HS-27A (cell line): ENCODE data around the gene UNC13A.

ENCODE experiments used
- DNase-seq: peaks from one replicate; pipeline ENCODE4 v3.0.0-alpha.2; 2012; ENCODE audit warnings: low read depth, missing footprints

Gene UNC13A

GRCh38 chr19:17626456-17627015, 61.6 kb downstream of the UNC13A start:
- DNase-seq: no peak

- DNase-seq: no peak
Observed at GRCh38 chr19:17625980-17626379, 62.2 kb downstream of the UNC13A start.

GRCh38 chr19:17625043-17625442, 63.1 kb downstream of the UNC13A start:
- no peak for DNase-seq

GRCh38 chr19:17624314-17624991, 63.7 kb downstream of the UNC13A start:
- DNase-seq: no peak

- no peak for DNase-seq
Observed at GRCh38 chr19:17623224-17623935, 64.8 kb downstream of the UNC13A start.

GRCh38 chr19:17620696-17621095, 67.5 kb downstream of the UNC13A start:
- DNase-seq: no peak

- DNase-seq: no peak
Observed at GRCh38 chr19:17618936-17619335, 69.2 kb downstream of the UNC13A start.

- DNase-seq: no peak
Observed at GRCh38 chr19:17618281-17618903, 69.8 kb downstream of the UNC13A start.

- no peak for DNase-seq
Observed at GRCh38 chr19:17617807-17618192, 70.4 kb downstream of the UNC13A start.

GRCh38 chr19:17616961-17617806, 71.0 kb downstream of the UNC13A start:
- DNase-seq: no peak

GRCh38 chr19:17616686-17616960, 71.5 kb downstream of the UNC13A start:
- no peak for DNase-seq

- DNase-seq: no peak
Observed at GRCh38 chr19:17615889-17616685, 72.1 kb downstream of the UNC13A start.

- DNase-seq: no peak
Observed at GRCh38 chr19:17614476-17614875, 73.7 kb downstream of the UNC13A start.

- DNase-seq: no peak
Observed at GRCh38 chr19:17611462-17612244, 76.5 kb downstream of the UNC13A start.

GRCh38 chr19:17610384-17610783, 77.8 kb downstream of the UNC13A start:
- no peak for DNase-seq

- DNase-seq: no peak
Observed at GRCh38 chr19:17607936-17608335, 80.2 kb downstream of the UNC13A start.

- DNase-seq: no peak
Observed at GRCh38 chr19:17606590-17607185, 81.5 kb downstream of the UNC13A start.

- DNase-seq: peak; percentile 23
Observed at GRCh38 chr19:17605761-17606589, 82.2 kb downstream of the UNC13A start.

GRCh38 chr19:17605117-17605516, 83.0 kb downstream of the UNC13A start:
- no peak for DNase-seq
